GM12865 (cell line): Measurements from ENCODE around the gene LPP.

Experiments
- DNase-seq: peaks from one replicate; pipeline ENCODE4 v3.0.0; 2010; ENCODE audit warnings: low read depth
- H3K4me3 ChIP-seq: 2 replicates; pipeline ENCODE4 v1.5.1; 2011; ENCODE audit warnings: mild to moderate bottlenecking, low read depth, low read length, control low read depth
- CTCF ChIP-seq: IDR thresholded peaks from 2 replicates; pipeline ENCODE4 v1.5.1; 2011; ENCODE audit warnings: low read length, control low read depth, low read depth, inconsistent platforms; ENCODE audit not compliant: insufficient read depth; ENCODE audit errors: missing control alignments

LPP gene

GRCh38 chr3:188337232-188337631 is 183.3 kb downstream of the LPP start:
- no peak for TF ChIP-seq CTCF
- DNase-seq: no peak
- no peak overlapping the region for H3K4me3 ChIP-seq

GRCh38 chr3:188338086-188338485 is 184.1 kb downstream of the LPP start:
- no peak overlapping the region for H3K4me3 ChIP-seq
- no peak for DNase-seq
- no peak for TF ChIP-seq CTCF

GRCh38 chr3:188339410-188340295 is 185.7 kb downstream of the LPP start:
- TF ChIP-seq CTCF: no peak
- peak; percentile 62 for DNase-seq
- no peak overlapping the region for H3K4me3 ChIP-seq

- TF ChIP-seq CTCF: no peak
- DNase-seq: no peak
- no peak overlapping the region for H3K4me3 ChIP-seq
These were observed 187.5 kb downstream of the LPP start for GRCh38 chr3:188341501-188341900.

DNA sequence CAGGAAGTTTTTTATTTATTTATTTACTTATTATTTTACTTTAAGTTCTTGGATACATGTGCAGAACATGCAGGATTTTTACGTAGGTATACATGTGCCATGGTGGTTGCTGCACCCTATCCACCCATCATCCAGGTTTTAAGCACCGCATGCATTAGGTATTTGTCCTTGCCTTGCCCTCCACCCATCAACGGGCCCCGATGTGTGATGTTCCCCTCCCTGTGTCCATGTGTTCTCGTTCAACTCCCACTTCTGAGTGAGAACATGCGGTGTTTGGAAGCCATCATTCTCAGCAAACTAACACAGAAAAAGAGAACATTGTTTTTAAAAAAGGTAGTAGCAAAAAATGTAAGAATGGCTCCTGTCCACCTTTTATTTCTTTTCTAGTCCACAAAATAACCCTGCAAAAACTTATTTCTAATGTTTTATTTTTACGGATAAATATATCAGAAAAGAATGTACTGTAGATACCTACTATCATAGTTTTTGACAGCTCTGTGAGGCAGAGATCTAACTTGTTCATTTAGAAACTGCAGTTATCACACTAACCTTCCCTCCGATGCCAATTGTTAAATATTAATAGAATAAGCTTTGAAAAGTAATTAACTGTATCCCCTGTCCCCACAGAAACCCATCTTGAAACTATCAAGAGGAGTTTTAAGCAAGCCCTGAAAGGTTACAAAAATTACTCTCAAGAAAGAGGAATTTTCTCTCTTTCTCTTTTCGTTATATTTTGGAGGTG is 189.2 kb downstream of the LPP start:
- no peak for DNase-seq
- TF ChIP-seq CTCF: no peak
- no peak overlapping the region for H3K4me3 ChIP-seq

DNA sequence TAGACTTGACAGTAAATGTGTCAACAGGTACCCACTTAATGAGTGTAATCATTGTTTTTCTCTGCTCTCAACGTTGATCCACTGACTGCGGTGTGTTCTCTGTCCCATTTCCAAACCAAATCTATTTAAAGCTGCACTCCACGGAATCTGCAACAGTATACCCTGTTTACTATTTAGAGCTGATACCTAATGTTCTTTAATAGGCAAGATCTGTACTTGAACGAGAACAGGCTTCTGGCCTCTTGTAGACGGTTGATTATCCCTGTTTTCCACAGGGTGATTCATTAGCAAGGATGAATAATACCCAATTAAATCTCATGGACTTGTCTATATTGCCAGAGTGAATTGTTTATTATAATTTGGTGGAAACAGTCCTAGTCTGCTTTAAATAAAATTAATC is 189.9 kb downstream of the LPP start:
- TF ChIP-seq CTCF: no peak
- DNase-seq: no peak
- no peak overlapping the region for H3K4me3 ChIP-seq
